Calu3 (cell line): ENCODE data around the gene SETD4. TPM values are rescaled to one million over a fixed set of nuclear protein-coding genes. Genes with fewer than 3 reads are reported as not detected.
"Not testable (repeated sequence)": the region's sequence is repeated elsewhere in the genome, so short reads cannot be mapped to it uniquely, and the experiment has no call there.

Experiments used
- BruUV-seq: library from RNA; stranded (reverse); fragments of 400-500 nt; replicated peaks from 2 replicates; lab custom pipeline; 2021; lab: Mats Ljungman, UMichigan
- CTCF ChIA-PET: fragments of 300-600 bp; sonication (Branson Sonifier 250); formaldehyde crosslinking; loops from one replicate; lab custom pipeline; 2022; ENCODE audit warnings: antibody characterized with exemption; lab: Charles Lee
- DNase-seq: peaks from one replicate; pipeline ENCODE4 v3.0.0; 2022
- H3K27ac Mint-ChIP-seq: one replicate; pipeline ENCODE4 v1.8.0; 2022; ENCODE audit warnings: mixed read lengths; ENCODE audit not compliant: unreplicated experiment
- H3K27me3 Mint-ChIP-seq: one replicate; pipeline ENCODE4 v1.8.0; 2022; ENCODE audit warnings: mixed read lengths; ENCODE audit not compliant: unreplicated experiment
- H3K36me3 Mint-ChIP-seq: one replicate; pipeline ENCODE4 v1.8.0; 2022; ENCODE audit warnings: mild to moderate bottlenecking, moderate library complexity, mixed read lengths; ENCODE audit not compliant: insufficient read depth, unreplicated experiment
- H3K4me1 Mint-ChIP-seq: one replicate; pipeline ENCODE4 v1.8.0; 2022; ENCODE audit warnings: mild to moderate bottlenecking, low read depth, mixed read lengths; ENCODE audit not compliant: unreplicated experiment
- H3K4me3 Mint-ChIP-seq: one replicate; pipeline ENCODE4 v1.8.0; 2022; ENCODE audit warnings: mild to moderate bottlenecking, low read depth, moderate library complexity, mixed read lengths; ENCODE audit not compliant: unreplicated experiment
- H3K9me3 Mint-ChIP-seq: one replicate; pipeline ENCODE4 v1.8.0; 2022; ENCODE audit warnings: low read depth, mixed read lengths; ENCODE audit not compliant: unreplicated experiment
- intact Hi-C: fragments of 100-400 bp; cut with micrococcal nuclease; formaldehyde crosslinking; loops from one replicate; pipeline ENCODE4 v1.10.0; 2022; ENCODE audit not compliant: unreplicated experiment
- total RNA-seq: library from RNA; stranded (reverse); gene quantifications from 2 replicates; pipeline ENCODE4 v1.2.3, GENCODE V29; 2022
- TF ChIP-seq, protein P1 (sequence below): fragments of 200-600 bp; IDR thresholded peaks from one replicate; pipeline ENCODE4 v1.8.0; 2022; ENCODE audit warnings: antibody characterized with exemption; ENCODE audit not compliant: unreplicated experiment

SETD4 gene
- total RNA-seq, 1 experiment from 2014 or later, result 24.7 TPM

DNA sequence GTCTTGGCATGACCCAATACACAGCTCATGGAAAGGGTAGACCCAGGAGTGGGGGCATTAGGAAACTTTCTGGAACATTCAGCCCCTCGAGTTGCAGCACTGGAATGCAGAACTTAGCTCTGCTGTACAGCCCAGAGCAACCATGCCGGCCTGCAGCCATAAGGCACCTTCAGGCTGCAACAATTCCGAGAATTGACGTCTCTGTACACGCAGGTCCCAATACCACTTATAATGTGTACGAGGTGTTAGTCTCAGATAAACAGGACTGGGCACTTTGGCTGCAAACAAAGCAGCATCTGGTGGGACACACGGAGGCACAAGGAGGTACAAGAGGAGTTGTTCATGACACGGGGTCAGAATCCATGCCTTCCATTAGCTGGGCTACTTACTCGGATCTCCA lies 17.4 kb upstream of the SETD4 start:
- Mint-ChIP-seq H3K4me3 (no peak overlapping the region), H3K27me3 (no peaks in the 10 kb centered on the region), H3K27ac (no peak overlapping the region), H3K9me3 (peaks cover 2% of the 10 kb centered on the region), H3K36me3 (no peaks in the 10 kb centered on the region), H3K4me1 (no peaks in the 10 kb centered on the region)
- TF ChIP-seq, protein P1, sequence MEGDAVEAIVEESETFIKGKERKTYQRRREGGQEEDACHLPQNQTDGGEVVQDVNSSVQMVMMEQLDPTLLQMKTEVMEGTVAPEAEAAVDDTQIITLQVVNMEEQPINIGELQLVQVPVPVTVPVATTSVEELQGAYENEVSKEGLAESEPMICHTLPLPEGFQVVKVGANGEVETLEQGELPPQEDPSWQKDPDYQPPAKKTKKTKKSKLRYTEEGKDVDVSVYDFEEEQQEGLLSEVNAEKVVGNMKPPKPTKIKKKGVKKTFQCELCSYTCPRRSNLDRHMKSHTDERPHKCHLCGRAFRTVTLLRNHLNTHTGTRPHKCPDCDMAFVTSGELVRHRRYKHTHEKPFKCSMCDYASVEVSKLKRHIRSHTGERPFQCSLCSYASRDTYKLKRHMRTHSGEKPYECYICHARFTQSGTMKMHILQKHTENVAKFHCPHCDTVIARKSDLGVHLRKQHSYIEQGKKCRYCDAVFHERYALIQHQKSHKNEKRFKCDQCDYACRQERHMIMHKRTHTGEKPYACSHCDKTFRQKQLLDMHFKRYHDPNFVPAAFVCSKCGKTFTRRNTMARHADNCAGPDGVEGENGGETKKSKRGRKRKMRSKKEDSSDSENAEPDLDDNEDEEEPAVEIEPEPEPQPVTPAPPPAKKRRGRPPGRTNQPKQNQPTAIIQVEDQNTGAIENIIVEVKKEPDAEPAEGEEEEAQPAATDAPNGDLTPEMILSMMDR, result no peak
- intact Hi-C loops, result no loop called here
- no peak for DNase-seq
- CTCF ChIA-PET, result no interaction called here
- BruUV-seq, result no TSS peak

DNA sequence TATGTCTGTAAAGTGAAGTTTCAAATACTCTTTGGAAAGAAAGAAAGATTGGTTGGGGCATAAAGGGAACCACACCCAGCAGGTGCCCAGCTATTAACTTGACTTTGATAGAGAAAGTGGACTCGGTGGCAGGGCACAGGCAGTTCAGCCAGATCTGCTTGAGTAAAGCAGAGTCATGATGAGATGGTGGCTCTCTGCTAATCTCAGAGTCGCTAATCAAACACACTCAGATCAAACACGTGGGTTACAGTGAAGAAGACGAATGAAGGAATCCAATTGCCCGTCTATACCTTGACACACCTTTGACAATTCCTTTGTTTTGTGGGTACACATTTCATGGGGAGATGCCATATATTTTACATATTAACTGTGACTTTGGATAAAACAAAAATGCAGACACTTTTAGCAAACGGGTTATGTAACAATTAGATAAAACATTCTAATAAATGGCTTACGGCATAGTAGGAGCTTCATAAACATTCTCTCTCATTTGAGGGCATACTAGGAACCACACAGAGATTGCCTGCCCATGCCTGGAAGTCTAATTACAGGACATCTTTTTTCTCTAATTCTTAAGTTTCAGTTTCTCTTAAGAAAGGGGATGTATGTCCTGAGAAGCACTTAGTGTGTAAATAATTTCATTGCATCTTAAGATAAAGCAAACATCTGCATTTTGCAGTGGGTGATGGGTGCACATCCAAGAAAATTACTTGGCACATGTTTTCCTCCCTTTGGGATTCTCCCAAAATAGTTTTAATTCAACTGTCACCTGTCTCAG lies 16.7 kb upstream of the SETD4 start:
- Mint-ChIP-seq H3K9me3 (peaks cover 2% of the 10 kb centered on the region), H3K36me3 (peaks cover 2% of the 10 kb centered on the region), H3K27ac (no peak overlapping the region), H3K4me1 (peaks cover 4% of the 10 kb centered on the region), H3K27me3 (no peaks in the 10 kb centered on the region), H3K4me3 (no peak overlapping the region)
- TF ChIP-seq, protein P1, result no peak
- no TSS peak for BruUV-seq
- no peak for DNase-seq
- CTCF ChIA-PET, result no interaction called here
- intact Hi-C loops, result no loop called here

DNA sequence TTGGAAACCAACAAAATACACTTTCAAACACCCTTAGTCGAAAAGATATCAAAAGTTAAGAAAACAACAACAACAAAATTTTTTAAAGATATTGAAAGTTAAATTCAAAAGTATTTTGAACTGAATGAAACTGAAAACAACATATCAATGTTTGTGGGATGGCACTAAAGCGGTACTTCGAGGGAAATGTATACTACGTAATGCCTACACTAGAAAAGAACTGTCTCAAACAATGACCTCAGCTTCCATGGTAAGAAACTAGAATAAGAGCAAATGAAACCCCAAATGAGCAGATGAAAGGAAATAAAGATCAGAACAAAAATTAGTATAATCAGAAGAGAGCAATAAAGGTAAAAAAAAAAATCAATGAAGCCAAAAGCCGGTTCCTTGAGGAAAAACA lies 15.6 kb upstream of the SETD4 start:
- H3K9me3 Mint-ChIP-seq, result peaks cover 2% of the 10 kb centered on the region
- H3K27ac Mint-ChIP-seq, result no peak overlapping the region
- no peak overlapping the region for H3K4me3 Mint-ChIP-seq
- TF ChIP-seq, protein P1, result no peak
- intact Hi-C loops, result no loop called here
- BruUV-seq, result no TSS peak
- DNase-seq, result no peak
- H3K36me3 Mint-ChIP-seq, result peaks cover 12% of the 10 kb centered on the region
- CTCF ChIA-PET, result no interaction called here
- H3K27me3 Mint-ChIP-seq, result no peaks in the 10 kb centered on the region
- peaks cover 15% of the 10 kb centered on the region for H3K4me1 Mint-ChIP-seq

DNA sequence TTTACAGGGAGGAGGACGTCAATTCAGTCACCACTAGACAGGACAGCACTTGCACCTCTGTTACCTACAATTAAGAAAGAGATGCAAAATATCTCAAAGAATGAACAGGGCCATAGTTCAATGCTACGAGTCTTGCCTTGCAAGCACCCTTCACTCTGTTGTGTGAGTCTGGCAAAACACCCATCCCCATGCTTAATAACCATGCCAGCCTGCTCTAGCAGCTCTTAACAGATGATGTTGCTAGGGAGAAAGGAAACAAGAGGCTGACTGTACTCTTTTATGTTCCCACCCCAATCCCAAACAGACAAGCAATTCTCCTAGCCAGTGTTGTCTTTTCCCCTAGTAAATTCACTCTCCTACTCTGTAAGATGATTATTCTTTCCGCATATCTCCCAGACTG lies 14.8 kb upstream of the SETD4 start:
- Mint-ChIP-seq H3K4me1 (peaks cover 21% of the 10 kb centered on the region), H3K27me3 (no peaks in the 10 kb centered on the region), H3K27ac (no peak overlapping the region), H3K36me3 (peaks cover 18% of the 10 kb centered on the region), H3K9me3 (peaks cover 2% of the 10 kb centered on the region), H3K4me3 (no peak overlapping the region)
- intact Hi-C loops, result no loop called here
- TF ChIP-seq, protein P1, result no peak
- BruUV-seq, result no TSS peak
- no peak for DNase-seq
- CTCF ChIA-PET, result no interaction called here

DNA sequence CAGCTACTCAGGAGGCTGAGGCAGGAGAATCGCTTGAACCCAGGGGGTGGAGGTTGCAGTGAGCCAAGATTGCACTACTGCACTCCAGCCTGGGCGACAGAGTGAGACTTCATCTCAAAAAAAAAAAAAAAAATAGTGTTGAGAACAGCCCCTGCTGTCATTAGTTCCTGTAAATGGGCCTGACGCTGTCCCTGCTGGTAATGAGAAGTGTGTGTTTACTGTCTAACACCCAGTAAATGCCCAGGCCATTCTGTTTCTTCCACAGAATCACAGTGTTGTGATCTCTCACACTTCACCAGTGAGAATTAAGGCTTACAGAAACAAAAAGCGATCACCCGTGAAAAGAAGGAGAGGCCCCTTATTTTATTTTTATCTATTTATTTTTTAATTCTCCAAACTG lies 13.6 kb upstream of the SETD4 start:
- H3K4me3 Mint-ChIP-seq, H3K27ac Mint-ChIP-seq, CTCF ChIA-PET, BruUV-seq, intact Hi-C loops, H3K27me3 Mint-ChIP-seq, DNase-seq, H3K9me3 Mint-ChIP-seq: not testable (repeated sequence)
- peaks cover 23% of the 10 kb centered on the region for H3K36me3 Mint-ChIP-seq
- H3K4me1 Mint-ChIP-seq, result peaks cover 21% of the 10 kb centered on the region
